T-helper 1 cell treated with Interleukin-12 subunit alpha and Interleukin-12 subunit beta and Interleukin-4 antibody, amounts not matched to agents 30 μg/mL and 1 μg/mL, for 36 hours (primary cell): ENCODE data around the gene CENPE.

Experiments
- H3K27ac Mint-ChIP-seq: one replicate; pipeline ENCODE4 v1.8.0; 2021; ENCODE audit warnings: mild to moderate bottlenecking, mixed read lengths
- H3K27me3 Mint-ChIP-seq: one replicate; pipeline ENCODE4 v1.8.0; 2021; ENCODE audit warnings: low read depth, mixed read lengths
- H3K36me3 Mint-ChIP-seq: one replicate; pipeline ENCODE4 v1.8.0; 2021; ENCODE audit warnings: low read depth, mixed read lengths
- H3K4me1 Mint-ChIP-seq: one replicate; pipeline ENCODE4 v1.8.0; 2021; ENCODE audit warnings: low read depth, mixed read lengths
- H3K4me3 Mint-ChIP-seq: one replicate; pipeline ENCODE4 v1.8.0; 2021; ENCODE audit warnings: mild to moderate bottlenecking, moderate library complexity, mixed read lengths
- H3K9me3 Mint-ChIP-seq: one replicate; pipeline ENCODE4 v1.8.0; 2021; ENCODE audit warnings: mixed read lengths

Gene CENPE

DNA sequence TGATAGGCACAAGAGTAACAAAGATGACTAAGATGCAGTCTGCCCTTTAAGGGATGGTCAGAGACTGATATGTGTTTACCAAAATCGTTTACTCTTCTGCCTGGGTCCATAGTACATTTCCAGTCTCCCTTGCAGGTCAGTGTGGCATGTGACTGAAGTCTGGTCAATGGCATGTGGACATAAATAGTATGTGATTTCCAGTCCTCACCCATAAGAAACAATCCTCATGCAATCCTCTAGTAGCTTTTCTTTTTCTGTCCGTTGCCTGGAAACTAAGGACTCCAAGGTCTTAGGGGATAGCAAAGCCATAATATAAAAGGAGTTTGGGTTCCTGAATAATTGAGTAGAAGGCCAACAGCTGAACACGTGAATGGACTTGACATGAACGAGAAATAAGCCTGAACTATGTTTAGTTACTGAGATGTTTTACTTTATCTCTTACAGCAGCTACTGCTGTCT, 122.7 kb downstream of the CENPE start:
- Mint-ChIP-seq H3K27ac (peak overlapping the region; percentile 98), H3K4me1 (peaks cover 46% of the 10 kb centered on the region), H3K4me3 (peak overlapping the region; percentile 89), H3K27me3 (no peaks in the 10 kb centered on the region), H3K9me3 (no peaks in the 10 kb centered on the region), H3K36me3 (peaks cover 15% of the 10 kb centered on the region)

DNA sequence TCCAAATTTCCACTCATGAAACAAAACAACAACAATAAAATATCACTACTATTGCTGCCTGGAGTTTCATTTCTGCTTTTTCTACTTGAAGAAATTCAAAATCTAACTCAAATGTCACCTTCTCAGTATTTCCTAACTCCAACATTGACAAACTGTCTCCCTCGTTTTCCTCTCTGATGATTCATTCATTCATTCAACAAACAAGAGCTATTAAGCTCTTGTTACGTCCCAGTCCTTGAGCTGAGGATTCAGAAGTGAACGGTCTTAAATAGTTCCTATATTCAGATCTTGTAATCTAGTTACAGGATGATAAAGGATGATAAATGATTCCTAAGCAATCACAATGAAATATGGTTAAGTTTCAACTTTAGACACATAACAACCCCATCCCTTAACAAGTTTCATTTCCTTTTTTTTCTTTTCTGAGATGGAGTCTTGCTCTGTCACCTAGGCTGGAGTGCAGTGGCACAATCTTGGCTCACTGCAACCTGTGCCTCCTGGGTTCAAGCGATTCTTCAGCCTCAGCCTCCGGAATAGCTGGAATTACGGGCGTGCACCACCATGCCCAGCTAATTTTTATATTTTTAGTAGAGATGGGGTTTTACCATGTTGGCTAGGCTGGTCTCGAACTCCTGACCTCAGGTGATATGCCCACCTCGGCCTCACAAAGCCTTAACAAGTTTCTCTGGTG, 123.3 kb downstream of the CENPE start:
- Mint-ChIP-seq H3K27me3 (no peaks in the 10 kb centered on the region), H3K4me1 (peaks cover 46% of the 10 kb centered on the region), H3K4me3 (peak overlapping the region; percentile 89), H3K36me3 (peaks cover 15% of the 10 kb centered on the region), H3K27ac (peak overlapping the region; percentile 1), H3K9me3 (no peaks in the 10 kb centered on the region)

DNA sequence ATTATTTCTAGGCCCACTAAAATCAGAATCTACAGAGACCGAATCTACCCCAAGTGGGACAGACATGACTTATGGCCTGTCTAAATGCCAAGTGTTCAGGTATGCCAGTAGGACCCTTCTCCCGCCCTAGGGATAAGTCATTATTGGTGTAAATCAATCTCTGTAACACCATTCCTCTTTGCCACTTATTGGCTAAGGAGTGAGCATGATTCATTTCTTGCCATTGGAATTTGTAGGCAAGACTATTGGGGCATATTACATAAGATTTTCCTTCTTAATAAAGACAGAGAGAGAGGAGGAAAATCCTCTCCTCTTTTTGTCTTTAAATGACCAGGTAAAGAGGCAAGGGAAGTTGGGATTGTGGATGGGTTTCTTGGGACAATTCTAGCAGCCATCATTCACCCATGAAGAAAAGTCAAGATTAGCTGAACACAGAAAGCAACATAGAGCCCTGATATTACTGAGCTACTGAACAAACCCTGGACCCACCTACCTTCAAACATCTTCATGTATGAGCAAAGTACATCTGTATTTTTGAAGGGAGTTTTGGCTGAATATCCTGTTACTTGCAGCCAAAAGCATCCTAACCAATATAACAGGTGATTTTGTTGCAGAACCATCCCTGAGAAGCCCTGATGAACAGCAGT, 124.2 kb downstream of the CENPE start:
- peaks cover 15% of the 10 kb centered on the region for H3K36me3 Mint-ChIP-seq
- no peak overlapping the region for H3K4me3 Mint-ChIP-seq
- no peak overlapping the region for H3K27ac Mint-ChIP-seq
- peaks cover 43% of the 10 kb centered on the region for H3K4me1 Mint-ChIP-seq
- no peaks in the 10 kb centered on the region for H3K27me3 Mint-ChIP-seq
- H3K9me3 Mint-ChIP-seq = no peaks in the 10 kb centered on the region

DNA sequence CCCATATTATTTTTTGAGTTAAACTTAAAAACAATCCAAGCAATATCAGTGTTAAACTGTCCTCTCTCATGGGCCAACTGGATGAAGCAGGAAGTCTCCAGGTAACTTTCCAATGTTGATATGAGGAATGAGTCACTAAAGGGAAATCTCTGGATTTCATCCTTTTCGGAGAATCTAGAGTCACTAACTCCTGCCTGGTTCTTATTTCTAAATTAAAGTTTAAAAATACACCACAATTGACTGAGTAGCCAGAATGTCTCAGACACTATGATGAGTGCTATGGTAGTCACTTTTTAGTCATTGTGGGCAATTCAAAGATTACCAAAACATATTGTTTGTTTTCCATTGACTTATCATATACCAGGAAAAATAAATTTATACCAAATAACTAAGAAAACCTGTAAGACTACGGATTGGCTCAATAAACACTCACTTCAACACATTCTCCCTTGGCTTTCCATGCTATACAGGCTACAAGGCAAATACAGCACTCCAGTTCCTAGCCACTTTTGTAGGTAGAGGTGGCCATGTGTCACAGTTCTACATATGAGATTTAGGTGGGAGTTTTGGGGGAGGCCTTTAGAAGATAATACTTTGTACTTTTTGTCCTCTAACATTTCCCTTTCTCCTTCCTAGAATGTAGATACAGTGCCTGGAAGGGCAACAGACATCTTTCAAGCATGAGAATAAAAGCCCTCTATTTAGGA, 130.1 kb downstream of the CENPE start:
- Mint-ChIP-seq H3K27ac (no peak overlapping the region), H3K4me3 (no peak overlapping the region), H3K4me1 (peaks cover 16% of the 10 kb centered on the region), H3K36me3 (peaks cover 31% of the 10 kb centered on the region), H3K9me3 (no peaks in the 10 kb centered on the region), H3K27me3 (no peaks in the 10 kb centered on the region)

DNA sequence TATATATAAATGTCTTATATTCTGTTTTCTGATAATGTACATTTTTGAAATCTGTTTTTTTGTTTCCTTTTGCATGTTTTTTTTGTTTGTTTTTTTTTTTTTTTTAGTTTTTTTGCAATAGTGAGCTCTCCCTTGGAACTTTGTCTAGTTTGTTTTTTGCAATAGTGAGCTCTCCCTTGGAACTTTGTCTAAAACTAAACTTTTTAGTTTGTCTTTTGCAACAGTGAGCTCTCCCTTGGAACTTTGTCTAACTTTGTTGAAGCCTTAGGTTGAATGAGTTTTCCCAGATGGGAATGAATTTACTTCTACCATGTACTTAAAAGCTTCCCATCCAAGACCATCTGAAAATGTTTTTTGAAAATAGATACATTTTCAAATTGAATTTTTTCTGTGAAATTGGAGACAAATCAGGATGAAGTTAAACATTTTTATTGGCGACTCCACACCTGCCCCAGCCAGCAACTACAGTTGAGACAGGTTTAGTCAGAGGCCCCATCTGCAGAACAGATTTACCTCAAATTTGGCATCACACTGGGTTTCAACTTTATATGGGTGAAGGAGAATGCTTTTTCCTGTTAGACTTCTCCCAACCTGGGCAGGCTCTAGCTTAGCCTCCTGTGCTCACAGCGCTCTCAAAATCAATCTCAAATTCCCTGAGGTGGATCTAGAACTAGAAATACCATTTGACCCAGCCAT, 137.5 kb downstream of the CENPE start:
- Mint-ChIP-seq H3K36me3 (peaks cover 43% of the 10 kb centered on the region), H3K9me3 (no peaks in the 10 kb centered on the region), H3K27ac (no peak overlapping the region), H3K27me3 (no peaks in the 10 kb centered on the region), H3K4me1 (peaks cover 4% of the 10 kb centered on the region), H3K4me3 (no peak overlapping the region)
